HG03520 (cell line): ENCODE data around the gene C5AR1.
"Not testable (repeated sequence)": the region's sequence is repeated elsewhere in the genome, so short reads cannot be mapped to it uniquely, and the experiment has no call there.

Experiments used
- ATAC-seq: cut with Tn5 transposase; IDR thresholded peaks from one replicate; pipeline ENCODE4 v1.9.1; 2021; ENCODE audit warnings: mild to moderate bottlenecking, moderate library complexity; ENCODE audit not compliant: unreplicated experiment

Gene C5AR1

GRCh38 chr19:47283405-47284059, 26.1 kb upstream of the C5AR1 start:
- no peak for ATAC-seq

GRCh38 chr19:47284324-47284899, 25.2 kb upstream of the C5AR1 start:
- no peak for ATAC-seq

DNA sequence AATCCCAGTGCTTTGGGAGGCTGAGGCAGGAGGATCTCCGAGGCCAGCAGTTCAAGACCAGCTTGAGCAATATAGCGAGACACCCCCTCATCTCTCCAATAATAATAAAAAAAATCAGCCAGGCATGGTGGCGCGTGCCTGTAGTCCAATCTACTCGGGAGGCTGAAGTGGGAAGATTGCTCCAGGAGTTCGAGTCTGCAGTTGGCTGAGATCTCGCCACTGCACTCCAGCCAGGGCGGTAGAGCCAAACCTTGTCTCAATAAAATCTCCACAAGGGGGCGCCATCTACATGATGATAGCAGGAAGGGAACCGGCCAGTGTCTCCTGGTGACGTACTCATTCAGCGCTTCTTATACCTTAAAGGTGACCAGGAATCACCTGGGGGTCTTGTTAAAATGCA, 13.6 kb upstream of the C5AR1 start:
- no peak for ATAC-seq

GRCh38 chr19:47300867-47301266, 8.8 kb upstream of the C5AR1 start:
- not testable (repeated sequence) for ATAC-seq

- no peak for ATAC-seq
Measured at GRCh38 chr19:47302249-47302648, 7.4 kb upstream of the C5AR1 start.

GRCh38 chr19:47303966-47304365, 5.7 kb upstream of the C5AR1 start:
- ATAC-seq: no peak

- no peak for ATAC-seq
Measured at GRCh38 chr19:47305309-47305751, 4.3 kb upstream of the C5AR1 start.

DNA sequence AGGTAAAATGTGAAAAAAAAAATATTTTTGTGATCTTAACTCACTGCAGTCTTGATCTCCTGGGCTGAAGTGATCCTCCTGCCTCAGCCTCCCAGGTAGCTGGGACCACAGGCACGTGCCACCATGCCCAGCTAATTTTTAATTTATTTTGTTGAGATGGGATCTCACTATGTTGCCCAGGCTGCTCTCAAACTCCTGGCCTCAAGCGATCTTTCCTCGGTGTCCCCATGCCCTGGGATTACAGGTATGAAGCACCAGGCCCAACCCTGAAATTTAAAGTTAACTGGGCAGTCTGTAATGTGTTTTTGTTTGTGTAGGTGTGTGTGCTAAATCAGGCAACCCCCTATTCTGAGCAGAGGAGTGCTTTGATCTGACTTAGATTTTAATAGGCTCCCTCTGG, 3.4 kb upstream of the C5AR1 start:
- no peak for ATAC-seq

DNA sequence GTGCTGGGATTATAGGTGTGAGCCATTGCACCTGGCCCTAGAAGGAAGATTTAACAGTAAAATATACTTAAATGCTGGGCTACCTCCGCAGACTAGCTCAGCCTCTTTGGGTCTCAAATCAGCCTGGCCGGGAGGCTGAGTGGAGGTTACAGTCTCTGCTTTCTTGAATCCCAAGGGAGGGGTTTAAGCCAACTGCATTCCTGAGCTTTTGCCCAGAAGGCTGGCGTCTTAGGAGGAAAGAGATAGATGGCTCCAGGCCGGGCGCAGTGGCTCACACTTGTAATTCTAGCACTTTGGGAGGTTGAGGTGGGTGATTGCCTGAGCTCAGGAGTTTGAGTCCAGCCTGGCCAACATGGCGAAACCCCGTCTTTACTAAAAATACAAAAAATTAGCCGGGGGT, 623 bp upstream of the C5AR1 start:
- no peak for ATAC-seq

- ATAC-seq: no peak
Measured at GRCh38 chr19:47310323-47310722, 662 bp downstream of the C5AR1 start.

DNA sequence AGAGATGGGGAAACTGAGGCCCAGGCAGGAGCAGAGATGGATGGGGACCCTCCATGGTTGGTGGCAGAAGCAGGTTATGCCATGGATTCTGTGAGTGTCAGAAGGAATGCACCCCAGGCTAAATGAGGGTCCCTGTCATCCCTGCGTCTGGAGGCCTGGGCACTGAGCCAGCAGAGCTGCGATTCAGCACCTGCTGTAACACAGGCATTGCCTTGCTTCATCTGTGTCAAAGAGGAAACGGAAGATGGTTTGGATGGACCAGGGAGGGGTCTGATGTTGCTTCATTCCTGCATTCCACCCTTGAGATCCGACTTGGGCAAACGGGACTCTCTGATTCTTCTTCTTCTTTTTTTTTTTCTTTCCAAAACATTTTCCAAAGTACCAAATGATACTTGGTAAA, 1.2 kb downstream of the C5AR1 start:
- no peak for ATAC-seq

DNA sequence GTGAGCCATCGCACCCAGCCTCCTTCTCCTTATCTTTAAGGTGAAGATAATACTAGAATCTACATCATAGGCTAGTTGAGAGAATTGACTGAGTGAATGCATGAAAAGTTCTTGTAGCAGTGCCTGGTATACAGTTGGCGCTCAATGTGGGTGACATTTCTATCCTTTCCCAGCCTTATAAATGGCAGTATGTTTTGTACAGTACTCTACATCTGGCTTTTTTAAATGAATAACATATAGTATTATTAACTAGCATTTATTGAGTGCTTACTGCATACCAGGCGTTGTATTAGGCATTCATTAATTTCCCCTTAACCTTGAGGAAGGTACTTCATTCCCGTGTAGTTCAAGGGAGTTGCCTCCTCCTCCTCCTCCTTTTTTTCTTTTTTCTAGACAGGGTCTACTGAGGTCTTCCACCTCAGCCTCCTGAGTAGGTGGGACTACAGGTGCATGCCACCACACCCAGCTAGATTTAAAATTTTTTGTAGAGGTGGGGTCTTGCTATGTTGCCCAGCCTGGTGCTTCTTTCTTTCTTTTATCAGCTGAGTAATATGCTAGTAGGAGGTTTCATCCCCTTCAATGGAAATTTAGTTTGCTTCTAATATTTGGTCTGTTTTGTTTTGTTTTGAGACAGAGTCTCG, 2.8 kb downstream of the C5AR1 start:
- no peak for ATAC-seq

GRCh38 chr19:47313754-47314295, 4.2 kb downstream of the C5AR1 start:
- no peak for ATAC-seq

GRCh38 chr19:47315125-47315821, 5.6 kb downstream of the C5AR1 start:
- ATAC-seq: no peak

DNA sequence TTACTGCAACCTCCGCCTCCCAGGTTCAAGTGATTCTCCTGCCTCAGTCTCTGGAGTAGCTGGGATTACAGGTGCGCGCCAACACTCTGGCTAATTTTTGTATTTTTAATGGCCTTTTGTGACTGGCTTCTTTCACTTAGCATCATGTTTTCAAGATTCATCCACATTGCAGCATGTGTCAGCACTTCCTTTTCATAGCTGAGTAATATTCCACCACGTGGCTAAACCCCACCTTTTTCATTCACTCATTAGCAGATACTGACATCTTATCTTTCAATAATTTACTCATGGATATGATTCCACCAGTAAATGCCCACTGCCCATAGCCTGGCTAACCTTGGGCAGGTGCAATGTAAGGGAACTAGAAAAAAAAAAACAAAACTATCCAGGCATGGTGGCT, 6.9 kb downstream of the C5AR1 start:
- ATAC-seq: no peak

DNA sequence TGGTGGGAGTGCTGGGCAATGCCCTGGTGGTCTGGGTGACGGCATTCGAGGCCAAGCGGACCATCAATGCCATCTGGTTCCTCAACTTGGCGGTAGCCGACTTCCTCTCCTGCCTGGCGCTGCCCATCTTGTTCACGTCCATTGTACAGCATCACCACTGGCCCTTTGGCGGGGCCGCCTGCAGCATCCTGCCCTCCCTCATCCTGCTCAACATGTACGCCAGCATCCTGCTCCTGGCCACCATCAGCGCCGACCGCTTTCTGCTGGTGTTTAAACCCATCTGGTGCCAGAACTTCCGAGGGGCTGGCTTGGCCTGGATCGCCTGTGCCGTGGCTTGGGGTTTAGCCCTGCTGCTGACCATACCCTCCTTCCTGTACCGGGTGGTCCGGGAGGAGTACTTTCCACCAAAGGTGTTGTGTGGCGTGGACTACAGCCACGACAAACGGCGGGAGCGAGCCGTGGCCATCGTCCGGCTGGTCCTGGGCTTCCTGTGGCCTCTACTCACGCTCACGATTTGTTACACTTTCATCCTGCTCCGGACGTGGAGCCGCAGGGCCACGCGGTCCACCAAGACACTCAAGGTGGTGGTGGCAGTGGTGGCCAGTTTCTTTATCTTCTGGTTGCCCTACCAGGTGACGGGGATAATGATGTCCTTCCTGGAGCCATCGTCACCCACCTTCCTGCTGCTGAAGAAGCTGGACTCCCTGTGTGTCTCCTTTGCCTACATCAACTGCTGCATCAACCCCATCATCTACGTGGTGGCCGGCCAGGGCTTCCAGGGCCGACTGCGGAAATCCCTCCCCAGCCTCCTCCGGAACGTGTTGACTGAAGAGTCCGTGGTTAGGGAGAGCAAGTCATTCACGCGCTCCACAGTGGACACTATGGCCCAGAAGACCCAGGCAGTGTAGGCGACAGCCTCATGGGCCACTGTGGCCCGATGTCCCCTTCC, 10.5 kb downstream of the C5AR1 start:
- ATAC-seq: no peak

- ATAC-seq: no peak
Measured at GRCh38 chr19:47321630-47322029, 12.0 kb downstream of the C5AR1 start.

DNA sequence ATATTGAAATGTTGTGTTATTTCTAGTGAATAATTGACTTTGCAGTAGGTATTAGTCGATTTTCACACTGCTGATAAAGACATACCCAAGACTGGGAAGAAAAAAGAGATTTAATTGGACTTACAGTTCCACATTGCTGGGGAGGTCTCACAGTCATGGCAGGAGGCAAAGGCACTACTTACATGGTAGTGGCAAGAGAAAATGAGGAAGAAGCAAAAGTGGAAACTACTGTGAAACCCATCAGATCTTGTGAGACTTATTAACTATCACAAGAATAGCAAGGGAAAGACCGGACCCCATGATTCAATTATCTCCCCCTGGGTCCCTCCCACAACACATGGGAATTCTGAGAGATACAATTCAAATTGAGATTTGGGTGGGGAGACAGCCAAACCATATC, 12.4 kb downstream of the C5AR1 start:
- ATAC-seq: no peak

GRCh38 chr19:47323409-47323808, 13.7 kb downstream of the C5AR1 start:
- no peak for ATAC-seq

GRCh38 chr19:47323872-47324271, 14.2 kb downstream of the C5AR1 start:
- no peak for ATAC-seq
